ENCODE data around the gene NPAS3. TPM values are rescaled to one million over a fixed set of nuclear protein-coding genes. Genes with fewer than 3 reads are reported as not detected.

NPAS3 gene
- total RNA-seq, 2 experiments from 2014 or later: not detected

- CTCF ChIA-PET: no interaction called here
- no peaks in the 10 kb centered on the region for H3K27me3 Mint-ChIP-seq (ENCODE audit: low read depth)
- no peak for DNase-seq
- no peak for ATAC-seq
- H3K4me1 Mint-ChIP-seq (ENCODE audit: low read depth): no peaks in the 10 kb centered on the region
- no peaks in the 10 kb centered on the region for H3K9me3 Mint-ChIP-seq (ENCODE audit: insufficient read depth)
- H3K36me3 Mint-ChIP-seq (ENCODE audit: low read depth): no peaks in the 10 kb centered on the region
- POLR2A ChIA-PET: no interaction called here
- H3K4me3 Mint-ChIP-seq: no peak overlapping the region
- H3K27ac Mint-ChIP-seq: no peak overlapping the region
These were observed 729.4 kb downstream of the NPAS3 start for GRCh38 chr14:33668066-33668465.

- CTCF ChIA-PET: no interaction called here
- Mint-ChIP-seq H3K27me3 (ENCODE audit: low read depth) (no peaks in the 10 kb centered on the region), H3K36me3 (ENCODE audit: low read depth) (no peaks in the 10 kb centered on the region), H3K9me3 (ENCODE audit: insufficient read depth) (no peaks in the 10 kb centered on the region), H3K4me3 (no peak overlapping the region), H3K4me1 (ENCODE audit: low read depth) (no peaks in the 10 kb centered on the region), H3K27ac (no peak overlapping the region)
- POLR2A ChIA-PET: no interaction called here
- DNase-seq (no peak), ATAC-seq (no peak)
These were observed 730.4 kb downstream of the NPAS3 start for GRCh38 chr14:33669111-33669510.

GRCh38 chr14:33670235-33670634, 731.6 kb downstream of the NPAS3 start:
- CTCF ChIA-PET: no interaction called here
- no peaks in the 10 kb centered on the region for H3K27me3 Mint-ChIP-seq (ENCODE audit: low read depth)

GRCh38 chr14:33671556-33671955, 732.9 kb downstream of the NPAS3 start:
- H3K9me3 Mint-ChIP-seq (ENCODE audit: insufficient read depth): no peaks in the 10 kb centered on the region
- no peak overlapping the region for H3K4me3 Mint-ChIP-seq
- POLR2A ChIA-PET: no interaction called here
- H3K36me3 Mint-ChIP-seq (ENCODE audit: low read depth): no peaks in the 10 kb centered on the region
- H3K27me3 Mint-ChIP-seq (ENCODE audit: low read depth): no peaks in the 10 kb centered on the region
- CTCF ChIA-PET: no interaction called here
- no peaks in the 10 kb centered on the region for H3K4me1 Mint-ChIP-seq (ENCODE audit: low read depth)
- ATAC-seq: no peak
- H3K27ac Mint-ChIP-seq: no peak overlapping the region
- no peak for DNase-seq

More at GRCh38 chr14:33670235-33670634, 731.6 kb downstream of the NPAS3 start:
- no peak for DNase-seq
- Mint-ChIP-seq H3K27ac (no peak overlapping the region), H3K4me3 (no peak overlapping the region), H3K9me3 (ENCODE audit: insufficient read depth) (no peaks in the 10 kb centered on the region), H3K4me1 (ENCODE audit: low read depth) (no peaks in the 10 kb centered on the region), H3K36me3 (ENCODE audit: low read depth) (no peaks in the 10 kb centered on the region)
- POLR2A ChIA-PET: no interaction called here
- ATAC-seq: no peak

GRCh38 chr14:33674927-33675326, 736.2 kb downstream of the NPAS3 start:
- DNase-seq: no peak
- Mint-ChIP-seq H3K4me3 (no peak overlapping the region), H3K4me1 (ENCODE audit: low read depth) (no peaks in the 10 kb centered on the region), H3K27ac (no peak overlapping the region), H3K27me3 (ENCODE audit: low read depth) (no peaks in the 10 kb centered on the region), H3K36me3 (ENCODE audit: low read depth) (no peaks in the 10 kb centered on the region), H3K9me3 (ENCODE audit: insufficient read depth) (no peaks in the 10 kb centered on the region)
- ChIA-PET CTCF (no interaction called here), POLR2A (no interaction called here)
- no peak for ATAC-seq

- Mint-ChIP-seq H3K9me3 (ENCODE audit: insufficient read depth) (no peaks in the 10 kb centered on the region), H3K4me3 (no peak overlapping the region), H3K27me3 (ENCODE audit: low read depth) (no peaks in the 10 kb centered on the region), H3K27ac (no peak overlapping the region), H3K4me1 (ENCODE audit: low read depth) (no peaks in the 10 kb centered on the region), H3K36me3 (ENCODE audit: low read depth) (no peaks in the 10 kb centered on the region)
- ATAC-seq: no peak
- no peak for DNase-seq
- CTCF ChIA-PET: no interaction called here
- POLR2A ChIA-PET: no interaction called here
These were observed 736.9 kb downstream of the NPAS3 start for GRCh38 chr14:33675415-33676130.

GRCh38 chr14:33676135-33676566, 737.5 kb downstream of the NPAS3 start:
- no peak overlapping the region for H3K4me3 Mint-ChIP-seq
- ChIA-PET POLR2A (no interaction called here), CTCF (no interaction called here)
- H3K9me3 Mint-ChIP-seq (ENCODE audit: insufficient read depth): no peaks in the 10 kb centered on the region
- ATAC-seq: no peak
- H3K36me3 Mint-ChIP-seq (ENCODE audit: low read depth): no peaks in the 10 kb centered on the region
- no peaks in the 10 kb centered on the region for H3K4me1 Mint-ChIP-seq (ENCODE audit: low read depth)
- H3K27me3 Mint-ChIP-seq (ENCODE audit: low read depth): no peaks in the 10 kb centered on the region
- no peak overlapping the region for H3K27ac Mint-ChIP-seq
- DNase-seq: no peak

- ATAC-seq (no peak), DNase-seq (no peak)
- H3K9me3 Mint-ChIP-seq (ENCODE audit: insufficient read depth): no peaks in the 10 kb centered on the region
- ChIA-PET CTCF (no interaction called here), POLR2A (no interaction called here)
- H3K27me3 Mint-ChIP-seq (ENCODE audit: low read depth): no peaks in the 10 kb centered on the region
- no peaks in the 10 kb centered on the region for H3K4me1 Mint-ChIP-seq (ENCODE audit: low read depth)
- H3K36me3 Mint-ChIP-seq (ENCODE audit: low read depth): no peaks in the 10 kb centered on the region
- H3K4me3 Mint-ChIP-seq: no peak overlapping the region
- H3K27ac Mint-ChIP-seq: no peak overlapping the region
These were observed 738.2 kb downstream of the NPAS3 start for GRCh38 chr14:33676891-33677290.

- H3K4me3 Mint-ChIP-seq: no peak overlapping the region
- ATAC-seq (no peak), DNase-seq (no peak)
- H3K4me1 Mint-ChIP-seq (ENCODE audit: low read depth): no peaks in the 10 kb centered on the region
- H3K36me3 Mint-ChIP-seq (ENCODE audit: low read depth): no peaks in the 10 kb centered on the region
- ChIA-PET POLR2A (no interaction called here), CTCF (no interaction called here)
- no peaks in the 10 kb centered on the region for H3K9me3 Mint-ChIP-seq (ENCODE audit: insufficient read depth)
- no peak overlapping the region for H3K27ac Mint-ChIP-seq
- H3K27me3 Mint-ChIP-seq (ENCODE audit: low read depth): no peaks in the 10 kb centered on the region
These were observed 739.3 kb downstream of the NPAS3 start for GRCh38 chr14:33678005-33678404.

- POLR2A ChIA-PET: no interaction called here
- H3K36me3 Mint-ChIP-seq (ENCODE audit: low read depth): no peaks in the 10 kb centered on the region
- H3K4me1 Mint-ChIP-seq (ENCODE audit: low read depth): no peaks in the 10 kb centered on the region
These were observed 740.3 kb downstream of the NPAS3 start for GRCh38 chr14:33679025-33679424.

GRCh38 chr14:33679461-33680225, 741.0 kb downstream of the NPAS3 start:
- Mint-ChIP-seq H3K4me1 (ENCODE audit: low read depth) (no peaks in the 10 kb centered on the region), H3K9me3 (ENCODE audit: insufficient read depth) (no peaks in the 10 kb centered on the region), H3K27ac (no peak overlapping the region), H3K36me3 (ENCODE audit: low read depth) (no peaks in the 10 kb centered on the region), H3K27me3 (ENCODE audit: low read depth) (no peaks in the 10 kb centered on the region), H3K4me3 (no peak overlapping the region)
- DNase-seq (no peak), ATAC-seq (no peak)
- POLR2A ChIA-PET: no interaction called here
- CTCF ChIA-PET: no interaction called here

More at GRCh38 chr14:33679025-33679424, 740.3 kb downstream of the NPAS3 start:
- CTCF ChIA-PET: no interaction called here
- ATAC-seq (no peak), DNase-seq (no peak)
- Mint-ChIP-seq H3K9me3 (ENCODE audit: insufficient read depth) (no peaks in the 10 kb centered on the region), H3K27me3 (ENCODE audit: low read depth) (no peaks in the 10 kb centered on the region), H3K27ac (no peak overlapping the region), H3K4me3 (no peak overlapping the region)

GRCh38 chr14:33680873-33681272, 742.2 kb downstream of the NPAS3 start:
- CTCF ChIA-PET: no interaction called here
- Mint-ChIP-seq H3K36me3 (ENCODE audit: low read depth) (no peaks in the 10 kb centered on the region), H3K27ac (no peak overlapping the region), H3K9me3 (ENCODE audit: insufficient read depth) (no peaks in the 10 kb centered on the region), H3K4me3 (no peak overlapping the region), H3K4me1 (ENCODE audit: low read depth) (no peaks in the 10 kb centered on the region), H3K27me3 (ENCODE audit: low read depth) (no peaks in the 10 kb centered on the region)
- ATAC-seq: no peak
- POLR2A ChIA-PET: no interaction called here
- DNase-seq: no peak

- H3K27me3 Mint-ChIP-seq (ENCODE audit: low read depth): no peaks in the 10 kb centered on the region
- ATAC-seq (no peak), DNase-seq (no peak)
- H3K4me1 Mint-ChIP-seq (ENCODE audit: low read depth): no peaks in the 10 kb centered on the region
- ChIA-PET CTCF (no interaction called here), POLR2A (no interaction called here)
- no peaks in the 10 kb centered on the region for H3K36me3 Mint-ChIP-seq (ENCODE audit: low read depth)
- no peaks in the 10 kb centered on the region for H3K9me3 Mint-ChIP-seq (ENCODE audit: insufficient read depth)
- H3K4me3 Mint-ChIP-seq: no peak overlapping the region
- no peak overlapping the region for H3K27ac Mint-ChIP-seq
These were observed 744.1 kb downstream of the NPAS3 start for GRCh38 chr14:33682760-33683159.

Data from activated CD8-positive, alpha-beta T cell treated with anti-CD3 and anti-CD28 coated beads, Interleukin-2, amount 10 ng/mL, durations not matched to agents 7 days and 5 days (primary cell).